GM21423 (cell line): ENCODE results near the gene RBBP8.

ENCODE experiments used
- ATAC-seq: cut with Tn5 transposase; IDR thresholded peaks from one replicate; pipeline ENCODE4 v1.9.1; 2021; ENCODE audit warnings: mild to moderate bottlenecking, moderate library complexity; ENCODE audit not compliant: unreplicated experiment

The RBBP8 gene

GRCh38 chr18:23059541-23060465 lies 126.7 kb downstream of the RBBP8 start:
- ATAC-seq = no peak

- no peak for ATAC-seq
These were observed 128.9 kb downstream of the RBBP8 start for GRCh38 chr18:23062011-23062410.

GRCh38 chr18:23063502-23063901 lies 130.4 kb downstream of the RBBP8 start:
- no peak for ATAC-seq

GRCh38 chr18:23065234-23065806 lies 132.2 kb downstream of the RBBP8 start:
- ATAC-seq = no peak

DNA sequence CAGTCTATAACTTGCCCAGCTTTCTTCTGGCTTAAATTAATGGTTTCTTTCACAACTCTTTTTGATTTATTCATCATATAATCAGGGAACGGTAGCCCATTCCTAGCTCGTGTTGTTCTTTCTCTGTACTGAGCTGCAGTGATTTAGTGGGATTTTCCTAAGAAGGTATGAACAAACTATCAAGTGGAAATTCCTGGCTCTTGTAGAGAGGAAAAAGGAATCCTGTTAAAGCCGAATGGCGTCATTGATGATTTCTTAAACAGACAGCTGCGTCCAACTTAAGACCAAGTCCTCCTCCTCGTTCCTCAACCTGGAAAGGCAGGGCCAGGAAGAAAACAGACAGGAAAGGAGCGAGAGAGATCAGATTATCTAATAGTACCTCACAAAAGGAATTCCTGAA lies 132.9 kb downstream of the RBBP8 start:
- no peak for ATAC-seq

DNA sequence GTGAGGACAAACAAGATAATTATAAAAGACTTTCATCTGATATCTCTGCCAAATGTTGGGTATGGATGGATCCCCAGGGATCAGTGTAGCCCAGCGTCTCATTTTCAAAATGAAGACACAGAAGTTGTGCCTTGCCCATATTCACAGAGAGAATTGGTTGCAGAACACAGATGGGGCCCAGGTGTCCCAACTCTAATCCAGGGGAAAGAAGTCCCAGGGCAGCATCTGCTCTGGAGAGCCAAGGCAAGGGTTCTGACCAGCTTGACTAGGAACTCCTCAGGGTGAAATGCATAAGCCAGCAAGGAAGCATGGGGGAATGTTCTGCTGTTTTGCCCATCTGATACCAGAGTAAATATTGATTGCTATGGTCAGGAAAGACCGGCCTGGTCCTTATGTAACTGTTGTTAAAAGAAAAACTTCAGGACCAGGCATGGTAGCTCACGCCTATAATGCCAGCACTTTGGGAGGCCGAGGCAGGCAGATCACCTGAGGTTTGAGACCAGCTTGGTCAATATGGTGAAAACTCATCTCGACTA lies 133.4 kb downstream of the RBBP8 start:
- ATAC-seq = no peak

DNA sequence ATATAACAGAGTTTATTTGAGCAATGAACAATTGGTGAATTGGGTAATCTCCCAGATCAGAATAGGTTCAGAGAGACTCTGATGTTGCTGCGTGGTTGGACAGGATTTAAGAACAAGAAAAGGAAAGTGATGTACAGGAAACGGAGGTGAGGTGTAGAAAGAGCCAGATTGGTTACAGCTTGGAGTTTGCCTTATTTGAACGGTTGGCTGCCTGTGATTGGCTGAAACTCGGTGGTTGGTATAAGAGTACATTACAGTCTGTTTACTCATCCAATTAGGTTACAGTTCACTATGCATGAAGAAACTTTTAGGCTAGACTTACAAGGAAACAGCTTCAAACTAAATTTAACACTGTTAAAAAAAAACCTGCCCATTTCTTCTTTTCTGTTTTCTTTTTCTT lies 134.1 kb downstream of the RBBP8 start:
- no peak for ATAC-seq

DNA sequence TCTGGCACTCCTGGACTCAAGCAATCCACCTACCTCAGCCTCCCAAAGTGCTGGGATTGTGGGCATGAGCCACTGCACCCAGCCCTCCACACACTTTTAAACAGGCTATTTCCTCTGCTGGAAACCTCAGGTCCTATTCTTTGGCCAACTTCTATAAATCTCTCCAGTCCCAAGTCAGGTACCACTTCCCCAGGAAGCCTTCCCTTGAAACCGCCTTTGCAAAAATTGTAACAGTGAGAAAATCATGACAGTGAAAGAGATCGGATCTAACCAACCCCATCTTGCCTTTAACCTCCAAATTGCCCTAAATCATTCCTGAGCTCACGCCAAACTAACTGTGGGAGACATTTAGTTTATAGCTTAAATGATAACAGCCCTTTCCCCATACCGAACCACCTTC lies 134.9 kb downstream of the RBBP8 start:
- no peak for ATAC-seq

DNA sequence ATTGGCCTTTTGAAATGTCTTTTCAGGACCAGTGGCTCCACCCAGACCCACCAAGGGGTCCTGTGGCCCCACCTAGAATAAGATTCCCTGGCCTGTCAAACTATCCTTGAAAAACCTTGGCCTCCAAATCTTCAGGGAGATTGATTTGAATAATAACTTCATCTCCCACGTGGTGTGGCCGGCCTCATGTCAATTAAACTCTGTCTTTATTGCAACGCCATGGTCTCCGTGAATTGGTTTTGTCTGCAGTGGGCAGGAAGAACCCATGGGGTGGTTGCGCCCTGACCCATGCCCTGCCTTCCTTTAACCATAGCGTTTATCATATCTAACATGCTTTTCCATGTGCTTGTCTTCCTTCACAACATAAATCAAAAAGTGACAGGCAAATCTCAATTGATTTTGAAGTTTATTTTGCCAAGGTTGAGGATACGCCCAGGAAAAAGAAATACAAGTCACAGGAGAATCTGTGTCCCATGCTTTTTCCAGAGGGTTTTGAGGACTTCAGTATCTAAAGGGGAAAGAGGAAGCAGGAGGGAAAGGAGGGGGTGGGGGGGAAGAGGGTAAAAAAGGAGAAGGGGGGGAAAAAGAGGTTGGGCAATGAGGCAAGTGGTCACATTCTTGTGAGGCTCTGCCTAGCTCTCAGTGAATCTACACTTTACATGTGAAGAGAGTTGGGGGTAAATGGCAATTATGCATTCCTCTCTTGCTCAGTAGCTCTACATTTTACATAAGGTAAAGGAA lies 135.6 kb downstream of the RBBP8 start:
- no peak for ATAC-seq

GRCh38 chr18:23069481-23069880 lies 136.4 kb downstream of the RBBP8 start:
- no peak for ATAC-seq

DNA sequence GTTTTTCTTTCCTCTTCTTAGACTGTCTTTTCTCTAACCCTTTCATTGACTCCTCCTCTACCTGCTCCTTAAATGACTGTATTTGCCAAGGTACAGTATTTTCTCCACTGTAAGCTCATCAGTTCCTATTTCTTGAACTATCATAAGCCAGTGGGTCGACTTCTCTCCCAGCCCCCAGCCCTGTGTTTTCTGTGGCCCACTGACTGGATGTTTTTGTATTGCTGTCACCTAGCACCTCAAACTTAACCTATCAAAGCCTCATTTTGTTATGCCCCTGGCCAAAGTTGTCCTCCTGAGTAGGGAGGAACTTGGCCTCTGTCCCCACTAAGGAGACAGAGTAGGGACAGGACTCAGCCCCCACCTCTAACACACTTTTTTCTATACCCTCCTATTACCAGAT lies 136.8 kb downstream of the RBBP8 start:
- ATAC-seq = no peak

DNA sequence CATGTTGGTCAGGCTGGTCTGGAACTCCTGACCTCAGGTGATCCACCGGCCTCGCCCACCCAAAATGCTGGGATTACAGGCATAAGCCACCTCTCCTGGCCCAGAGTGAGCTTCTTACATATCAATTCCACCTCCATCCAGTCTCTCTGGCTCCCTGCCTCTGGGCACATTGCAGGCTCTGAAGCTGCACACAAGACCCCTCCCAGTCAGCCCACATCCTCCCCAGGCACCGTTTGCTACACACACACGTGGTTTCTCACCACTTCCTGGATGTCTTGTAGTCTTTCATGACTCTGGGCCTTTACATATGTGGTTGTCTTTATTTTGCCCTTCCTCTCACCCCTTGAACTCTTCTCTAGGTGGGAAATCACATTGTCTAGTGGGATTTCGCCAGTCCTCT lies 138.2 kb downstream of the RBBP8 start:
- ATAC-seq = peak; percentile 99

- ATAC-seq = no peak
These were observed 139.0 kb downstream of the RBBP8 start for GRCh38 chr18:23072079-23072478.

DNA sequence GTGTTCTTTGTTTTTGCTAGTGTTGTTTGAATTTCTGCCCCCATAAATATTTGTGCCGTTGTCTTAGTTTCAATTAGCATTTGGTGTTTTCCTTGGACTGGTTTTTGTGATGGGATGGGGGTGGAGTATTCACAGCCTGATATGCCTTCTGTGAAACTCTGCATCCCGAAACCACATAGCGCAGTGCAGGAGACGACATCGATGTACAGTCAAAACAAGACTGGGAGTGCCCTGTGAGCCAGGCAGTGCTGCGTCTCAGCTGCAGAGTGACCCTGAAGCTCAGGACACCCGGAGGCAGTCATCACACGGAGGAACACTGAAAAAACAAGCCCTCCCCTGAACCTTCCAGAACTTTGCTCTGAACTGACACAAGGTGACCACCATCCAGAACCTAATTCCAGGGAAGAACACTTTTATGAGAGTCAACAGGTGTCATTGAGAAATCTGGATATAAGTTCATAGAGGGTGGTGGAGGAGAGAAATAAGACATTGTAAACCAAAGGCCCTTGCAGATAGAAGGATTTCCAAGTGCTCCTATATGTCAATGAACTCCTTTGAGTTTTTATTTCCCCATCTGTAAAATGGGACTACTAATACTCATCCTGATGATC lies 141.0 kb downstream of the RBBP8 start:
- ATAC-seq = no peak
